LNCaP clone FGC (cell line): ENCODE results near the gene KLHL41.
A peak's percentile ranks its signal among the peaks of the same experiment; 100 is the strongest.
"Not testable (repeated sequence)": the region's sequence is repeated elsewhere in the genome, so short reads cannot be mapped to it uniquely, and the experiment has no call there.

Experiments
- DNase-seq: peaks from one replicate; pipeline ENCODE4 v3.0.0-alpha.2; 2011; ENCODE audit warnings: low read depth
- H3K4me3 ChIP-seq: 2 replicates; pipeline ENCODE4 v1.5.1; 2011; ENCODE audit warnings: mild to moderate bottlenecking, low read depth, low read length, control low read depth
- TF ChIP-seq, protein P1 (sequence below): IDR thresholded peaks from 2 replicates; pipeline ENCODE4 v1.5.1; 2012; ENCODE audit warnings: mild to moderate bottlenecking; ENCODE audit not compliant: control insufficient read depth, insufficient read depth; ENCODE audit errors: extremely low read depth

KLHL41 gene

GRCh38 chr2:169520896-169521295 lies 11.4 kb downstream of the KLHL41 start:
- H3K4me3 ChIP-seq, result no peak overlapping the region
- no peak for DNase-seq
- TF ChIP-seq, protein P1, sequence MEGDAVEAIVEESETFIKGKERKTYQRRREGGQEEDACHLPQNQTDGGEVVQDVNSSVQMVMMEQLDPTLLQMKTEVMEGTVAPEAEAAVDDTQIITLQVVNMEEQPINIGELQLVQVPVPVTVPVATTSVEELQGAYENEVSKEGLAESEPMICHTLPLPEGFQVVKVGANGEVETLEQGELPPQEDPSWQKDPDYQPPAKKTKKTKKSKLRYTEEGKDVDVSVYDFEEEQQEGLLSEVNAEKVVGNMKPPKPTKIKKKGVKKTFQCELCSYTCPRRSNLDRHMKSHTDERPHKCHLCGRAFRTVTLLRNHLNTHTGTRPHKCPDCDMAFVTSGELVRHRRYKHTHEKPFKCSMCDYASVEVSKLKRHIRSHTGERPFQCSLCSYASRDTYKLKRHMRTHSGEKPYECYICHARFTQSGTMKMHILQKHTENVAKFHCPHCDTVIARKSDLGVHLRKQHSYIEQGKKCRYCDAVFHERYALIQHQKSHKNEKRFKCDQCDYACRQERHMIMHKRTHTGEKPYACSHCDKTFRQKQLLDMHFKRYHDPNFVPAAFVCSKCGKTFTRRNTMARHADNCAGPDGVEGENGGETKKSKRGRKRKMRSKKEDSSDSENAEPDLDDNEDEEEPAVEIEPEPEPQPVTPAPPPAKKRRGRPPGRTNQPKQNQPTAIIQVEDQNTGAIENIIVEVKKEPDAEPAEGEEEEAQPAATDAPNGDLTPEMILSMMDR, result no peak

- no peak overlapping the region for H3K4me3 ChIP-seq
- DNase-seq, result no peak
- TF ChIP-seq, protein P1, result no peak
These were observed 14.2 kb downstream of the KLHL41 start for GRCh38 chr2:169523681-169524080.

DNA sequence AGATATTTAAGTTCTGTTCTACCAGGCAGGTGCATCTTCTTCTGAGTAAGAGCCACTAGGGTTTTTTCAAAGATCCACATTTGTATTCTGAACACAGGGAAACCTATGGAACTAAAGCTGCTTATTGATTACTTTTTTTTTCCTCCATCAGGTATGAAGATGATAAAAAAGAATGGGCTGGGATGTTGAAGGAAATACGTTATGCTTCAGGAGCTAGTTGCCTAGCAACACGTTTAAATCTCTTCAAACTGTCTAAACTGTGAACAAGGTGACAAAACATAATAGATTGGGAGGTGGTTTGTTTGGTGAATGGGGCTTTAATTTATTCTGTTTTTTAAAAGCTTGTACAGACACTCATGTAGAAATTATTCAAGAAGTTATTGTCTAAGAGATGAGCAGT lies 15.9 kb downstream of the KLHL41 start:
- DNase-seq, result no peak
- no peak overlapping the region for H3K4me3 ChIP-seq
- TF ChIP-seq, protein P1, result no peak

- H3K4me3 ChIP-seq, result no peak overlapping the region
- TF ChIP-seq, protein P1, result no peak
- DNase-seq, result no peak
These were observed 16.9 kb downstream of the KLHL41 start for GRCh38 chr2:169526451-169526850.

- peak; percentile 21 for DNase-seq
- H3K4me3 ChIP-seq, result no peak overlapping the region
- TF ChIP-seq, protein P1, result peak; percentile 85
These were observed 18.8 kb downstream of the KLHL41 start for GRCh38 chr2:169528271-169528701.

- not testable (repeated sequence) for DNase-seq, H3K4me3 ChIP-seq
These were observed 30.0 kb downstream of the KLHL41 start for GRCh38 chr2:169539460-169539859.

DNA sequence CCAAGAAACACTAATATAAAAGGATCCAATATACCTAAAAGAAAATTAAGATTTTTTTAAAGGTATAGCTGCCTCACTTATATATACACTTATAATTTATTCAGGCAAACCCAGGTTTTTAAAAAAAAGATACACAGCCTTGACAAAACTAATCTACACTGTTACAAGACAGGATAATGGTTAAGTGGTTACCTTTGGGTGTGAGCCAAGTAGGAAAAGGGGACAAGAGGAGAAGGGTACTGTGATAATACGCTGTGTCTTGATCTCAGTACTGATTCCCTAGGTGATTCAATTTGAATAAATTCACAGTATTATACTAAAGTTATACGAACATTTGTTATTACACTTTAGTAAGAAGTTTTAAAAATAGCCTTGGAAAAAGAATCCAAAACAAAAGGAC lies 30.6 kb downstream of the KLHL41 start:
- TF ChIP-seq, protein P1, result no peak
- DNase-seq, result no peak
- no peak overlapping the region for H3K4me3 ChIP-seq

- H3K4me3 ChIP-seq, result no peak overlapping the region
- no peak for DNase-seq
- TF ChIP-seq, protein P1, result no peak
These were observed 32.9 kb downstream of the KLHL41 start for GRCh38 chr2:169542433-169542832.
